DOHH2 (cell line): ENCODE results near the gene KIF3B.

Experiments
- CTCF ChIP-seq: fragments of 200-600 bp; sonication (generic); IDR thresholded peaks from one replicate; pipeline ENCODE4 v1.5.1; 2014; ENCODE audit warnings: antibody characterized with exemption, mild to moderate bottlenecking, low read depth, low read length; ENCODE audit not compliant: poor library complexity, severe bottlenecking
- EZH2phosphoT487 ChIP-seq: fragments of 200-600 bp; sonication (generic); IDR thresholded peaks from 2 replicates; pipeline ENCODE4 v1.6.1; 2017; ENCODE audit warnings: borderline replicate concordance, mild to moderate bottlenecking, antibody characterized with exemption, low read length, moderate library complexity, mixed read lengths

DNA sequence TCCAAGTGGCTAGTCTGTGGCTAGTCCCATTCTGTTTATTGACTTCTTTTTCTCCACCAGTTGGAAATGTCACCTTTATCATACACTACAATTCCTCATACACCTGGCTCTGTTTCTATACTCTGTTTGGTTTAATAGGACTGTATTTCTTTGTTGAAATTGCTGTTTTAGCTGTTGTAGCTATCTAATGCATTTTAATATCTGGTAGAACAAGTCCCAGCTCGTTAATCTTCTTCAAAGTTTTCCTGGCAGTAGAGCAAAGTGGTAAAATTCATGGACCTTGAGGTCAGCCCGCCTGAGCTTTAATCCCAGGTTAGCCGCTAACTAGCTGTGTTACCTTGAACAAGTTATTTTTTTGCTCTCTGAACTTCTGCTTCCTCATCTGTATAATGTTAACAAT lies 70.8 kb downstream of the KIF3B start:
- no peak for TF ChIP-seq CTCF
- TF ChIP-seq EZH2phosphoT487, result no peak
